NB4 (cell line): ENCODE measurements around the gene PRDM1.

Experiments used
- DNase-seq: peaks from one replicate; pipeline ENCODE4 v3.0.0; 2010; ENCODE audit warnings: low read depth
- H3K4me3 ChIP-seq: one replicate; pipeline ENCODE4 v1.5.1; 2011; ENCODE audit warnings: mild to moderate bottlenecking, low read depth, low read length, moderate library complexity
- CTCF ChIP-seq: IDR thresholded peaks from one replicate; pipeline ENCODE4 v1.5.1; 2012; ENCODE audit warnings: low read depth, low read length
- MYC ChIP-seq: IDR thresholded peaks from 2 replicates; pipeline ENCODE4 v1.6.1; 2011; ENCODE audit warnings: low read depth, low read length
- POLR2A ChIP-seq: IDR thresholded peaks from 2 replicates; pipeline ENCODE4 v1.6.1; 2011; ENCODE audit warnings: mild to moderate bottlenecking; ENCODE audit not compliant: insufficient read length; ENCODE audit errors: extremely low read depth
- TF ChIP-seq, protein P1 (sequence below): IDR thresholded peaks from 2 replicates; pipeline ENCODE4 v1.6.1; 2011; ENCODE audit warnings: low read depth, low read length

PRDM1 gene

DNA sequence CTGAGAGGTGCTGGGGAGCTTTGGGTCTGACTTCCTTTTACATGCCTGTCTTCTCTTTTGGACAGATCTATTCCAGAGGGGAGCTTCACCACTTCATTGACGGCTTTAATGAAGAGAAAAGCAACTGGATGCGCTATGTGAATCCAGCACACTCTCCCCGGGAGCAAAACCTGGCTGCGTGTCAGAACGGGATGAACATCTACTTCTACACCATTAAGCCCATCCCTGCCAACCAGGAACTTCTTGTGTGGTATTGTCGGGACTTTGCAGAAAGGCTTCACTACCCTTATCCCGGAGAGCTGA, 13.1 kb downstream of the PRDM1 start:
- DNase-seq: no peak
- TF ChIP-seq, protein P1, sequence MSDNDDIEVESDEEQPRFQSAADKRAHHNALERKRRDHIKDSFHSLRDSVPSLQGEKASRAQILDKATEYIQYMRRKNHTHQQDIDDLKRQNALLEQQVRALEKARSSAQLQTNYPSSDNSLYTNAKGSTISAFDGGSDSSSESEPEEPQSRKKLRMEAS: no peak
- TF ChIP-seq CTCF: no peak
- TF ChIP-seq POLR2A: no peak
- TF ChIP-seq MYC: no peak
- H3K4me3 ChIP-seq: no peak overlapping the region

GRCh38 chr6:106100755-106101154, 14.6 kb downstream of the PRDM1 start:
- H3K4me3 ChIP-seq: no peak overlapping the region
- TF ChIP-seq, protein P1: no peak
- no peak for TF ChIP-seq MYC
- TF ChIP-seq POLR2A: no peak
- TF ChIP-seq CTCF: no peak
- DNase-seq: no peak

DNA sequence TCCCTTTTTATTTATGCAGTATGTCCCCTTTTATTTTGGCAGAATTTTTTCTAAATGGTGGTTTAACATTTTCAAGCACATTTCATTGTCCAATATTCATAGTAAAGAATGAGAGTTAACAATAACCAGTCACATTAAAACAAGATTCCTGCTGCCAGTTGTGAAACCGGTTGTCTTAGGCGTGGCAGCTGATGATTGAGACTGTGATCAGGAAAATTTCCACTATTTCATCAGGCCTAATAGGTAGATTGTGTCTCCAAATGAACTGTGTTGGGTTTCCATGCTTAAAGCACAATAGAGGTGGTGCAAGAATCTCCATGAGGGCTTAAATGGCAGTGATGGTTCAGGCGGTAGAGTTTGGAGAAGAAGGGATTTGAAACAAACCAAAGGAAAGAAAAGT, 15.3 kb downstream of the PRDM1 start:
- no peak for DNase-seq
- TF ChIP-seq MYC (no peak), CTCF (no peak), POLR2A (no peak)
- TF ChIP-seq, protein P1: no peak
- no peak overlapping the region for H3K4me3 ChIP-seq

GRCh38 chr6:106102034-106102433, 15.9 kb downstream of the PRDM1 start:
- no peak for DNase-seq
- no peak for TF ChIP-seq MYC
- TF ChIP-seq, protein P1: no peak
- TF ChIP-seq POLR2A: no peak
- TF ChIP-seq CTCF: no peak
- H3K4me3 ChIP-seq: no peak overlapping the region

DNA sequence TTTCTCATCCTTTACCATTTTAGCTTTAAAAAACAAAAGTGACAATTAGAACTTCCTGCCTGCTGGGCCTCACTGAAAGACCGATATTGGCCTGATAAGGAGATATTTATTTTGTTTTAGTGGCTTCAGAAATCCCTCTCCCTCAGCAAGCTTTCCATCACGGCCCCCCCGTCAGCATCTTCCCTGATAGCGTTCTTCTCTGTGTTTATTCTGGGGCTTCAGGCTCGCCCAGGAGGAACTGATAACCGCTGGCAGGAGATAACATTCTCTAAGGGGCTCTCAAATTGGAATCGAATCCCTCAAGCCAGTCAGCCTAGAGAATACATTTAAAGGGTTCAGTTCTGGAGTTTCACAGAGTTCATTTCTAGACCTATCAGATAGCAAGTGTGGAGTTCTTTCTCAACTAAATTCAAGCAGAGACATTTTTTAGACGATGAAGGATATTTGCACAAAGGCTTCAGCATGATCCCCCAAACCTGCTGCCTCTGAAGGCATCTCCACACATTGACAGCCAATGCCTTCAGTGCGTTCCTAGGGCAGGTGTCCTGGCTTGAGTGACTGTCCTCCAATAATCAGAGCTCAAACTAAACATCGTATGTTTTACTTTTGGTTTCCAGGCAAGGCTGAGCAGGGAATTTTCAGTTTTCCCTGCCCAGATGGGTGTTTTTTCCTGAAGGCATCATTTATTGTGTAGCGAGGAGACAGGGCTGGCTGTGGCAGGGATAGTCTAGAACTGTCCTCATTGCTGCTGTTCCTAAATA, 17.0 kb downstream of the PRDM1 start:
- TF ChIP-seq, protein P1: no peak
- no peak for TF ChIP-seq POLR2A
- no peak for TF ChIP-seq CTCF
- TF ChIP-seq MYC: no peak
- no peak overlapping the region for H3K4me3 ChIP-seq

GRCh38 chr6:106103728-106104109, 17.6 kb downstream of the PRDM1 start:
- no peak overlapping the region for H3K4me3 ChIP-seq
- TF ChIP-seq, protein P1: no peak
- no peak for TF ChIP-seq MYC
- no peak for TF ChIP-seq POLR2A
- no peak for TF ChIP-seq CTCF
- DNase-seq: no peak

More for the DNA sequence above, 17.0 kb downstream of the PRDM1 start:
- DNase-seq: no peak
